GM12878 (cell line): ENCODE results near the gene MYMX. TPM values are rescaled to one million over a fixed set of nuclear protein-coding genes. Genes with fewer than 3 reads are reported as not detected.
A peak's percentile ranks its signal among the peaks of the same experiment; 100 is the strongest.

Source experiments
- BACH1 ChIP-seq: fragments of 450-650 bp; IDR thresholded peaks from 2 replicates; pipeline ENCODE4 v1.6.1; 2017; ENCODE audit warnings: mild to moderate bottlenecking, borderline replicate concordance
- BCL11A ChIP-seq: IDR thresholded peaks from 2 replicates; pipeline ENCODE4 v1.6.1; 2011; ENCODE audit warnings: low read depth, low read length
- BHLHE40 ChIP-seq, 2 experiments: fragments of 450-650 bp in 1 of 2; IDR thresholded peaks; 2 replicates each; pipeline ENCODE4 v1.6.1; 2011 to 2017; ENCODE audit warnings: low read depth in 2 of 2, borderline replicate concordance in 1 of 2, improper control_type of control experiment in 1 of 2, low read length in 1 of 2, mild to moderate bottlenecking in 1 of 2
- BRCA1 ChIP-seq: IDR thresholded peaks from 2 replicates; pipeline ENCODE4 v1.6.1; 2011; ENCODE audit warnings: low read depth, low read length, improper control_type of control experiment
- E2F8 ChIP-seq: fragments of 450-650 bp; IDR thresholded peaks from 2 replicates; pipeline ENCODE4 v1.6.1; 2018; ENCODE audit warnings: mild to moderate bottlenecking, low read depth, moderate library complexity; ENCODE audit not compliant: partially characterized antibody
- EED ChIP-seq: sonication (generic); IDR thresholded peaks from 2 replicates; pipeline ENCODE4 v1.6.1; 2016; ENCODE audit warnings: antibody characterized with exemption, low read depth
- ESRRA ChIP-seq: IDR thresholded peaks from 2 replicates; pipeline ENCODE4 v1.6.1; 2012; ENCODE audit warnings: mild to moderate bottlenecking, low read length, improper control_type of control experiment
- HDAC6 ChIP-seq: fragments of 200-600 bp; sonication (generic); IDR thresholded peaks from one replicate; pipeline ENCODE4 v1.8.0; 2017; ENCODE audit warnings: antibody characterized with exemption; ENCODE audit not compliant: unreplicated experiment
- IKZF2 ChIP-seq, 2 experiments: fragments of 450-650 bp; IDR thresholded peaks; 2 replicates each; pipeline ENCODE4 v1.6.1; 2017; ENCODE audit warnings: mild to moderate bottlenecking in 2 of 2, moderate library complexity in 2 of 2
- KAT2A ChIP-seq: conservative IDR thresholded peaks from 2 replicates; pipeline ENCODE4 v1.6.1; 2011; ENCODE audit warnings: low read depth, low read length; ENCODE audit not compliant: control insufficient read depth
- MTA3 ChIP-seq: IDR thresholded peaks from 2 replicates; pipeline ENCODE4 v1.6.1; 2012; ENCODE audit warnings: low read length, inconsistent platforms, borderline replicate concordance
- MYB ChIP-seq: fragments of 150-350 bp; IDR thresholded peaks from 2 replicates; pipeline ENCODE4 v1.6.1; 2014; ENCODE audit warnings: mild to moderate bottlenecking, low read depth, low read length, borderline replicate concordance
- NR2C2 ChIP-seq: IDR thresholded peaks from 2 replicates; pipeline ENCODE4 v1.6.1; 2011; ENCODE audit warnings: borderline replicate concordance, low read depth; ENCODE audit not compliant: control insufficient read depth, insufficient read length
- PML ChIP-seq: IDR thresholded peaks from 2 replicates; pipeline ENCODE4 v1.6.1; 2012; ENCODE audit warnings: low read length, inconsistent platforms
- POU2F2 ChIP-seq: IDR thresholded peaks from 3 replicates; pipeline ENCODE4 v1.6.1; 2011; ENCODE audit warnings: low read depth, mild to moderate bottlenecking, low read length, borderline replicate concordance
- RB1 ChIP-seq: fragments of 450-650 bp; formaldehyde crosslinking; IDR thresholded peaks from 2 replicates; pipeline ENCODE4 v1.6.1; 2017; ENCODE audit warnings: mild to moderate bottlenecking, borderline replicate concordance
- ZBED1 ChIP-seq: IDR thresholded peaks from 2 replicates; pipeline ENCODE4 v1.6.1; 2016; ENCODE audit warnings: borderline replicate concordance
- polyA plus RNA-seq, 11 experiments: library from polyadenylated mRNA; depleted of rRNA in 4 of 11; unstranded in 6 of 11; stranded (reverse) in 5 of 11; fragments of >200 nt; fragmentation: Nextera tagmentation in 4 of 11; fragmentation: Illumina TruSeq in 1 of 11; extraction: Ambion mirVana in 4 of 11; extraction: Trizol in 1 of 11; gene quantifications; 1 replicate in 1 of 11; 2 replicates in 10 of 11; pipeline versions ENCODE4 v1.2.1 to v1.2.3, GENCODE V29; 2011 to 2016; ENCODE audit warnings: inconsistent platforms in 2 of 11, missing spikeins in 2 of 11, low read depth in 1 of 11
- total RNA-seq, 4 experiments: library from RNA; depleted of rRNA in 3 of 4; stranded (reverse); fragments of >200 nt in 3 of 4; fragmentation: Illumina TruSeq in 1 of 4; extraction: Trizol in 1 of 4; gene quantifications; 2 replicates each; pipeline versions ENCODE4 v1.2.1 to v1.2.3, GENCODE V29; 2013 to 2021
- TF ChIP-seq, protein P1 (sequence below): IDR thresholded peaks from 2 replicates; pipeline ENCODE4 v1.6.1; 2012; ENCODE audit warnings: low read depth, low read length, improper control_type of control experiment
- TF ChIP-seq, protein P2 (sequence below): IDR thresholded peaks from 2 replicates; pipeline ENCODE4 v1.6.1; 2012; ENCODE audit warnings: improper control_type of control experiment, low read depth, low read length; ENCODE audit not compliant: insufficient replicate concordance
- TF ChIP-seq, protein P3 (sequence below): IDR thresholded peaks from 2 replicates; pipeline ENCODE4 v1.6.1; 2012; ENCODE audit warnings: low read depth, low read length, improper control_type of control experiment

Gene MYMX
- total and polyA plus RNA-seq, 10 of the 15 experiments (the other 5 are each of a cell fraction or from before 2014, with no cell fraction given), result not detected

- TF ChIP-seq, protein P1, sequence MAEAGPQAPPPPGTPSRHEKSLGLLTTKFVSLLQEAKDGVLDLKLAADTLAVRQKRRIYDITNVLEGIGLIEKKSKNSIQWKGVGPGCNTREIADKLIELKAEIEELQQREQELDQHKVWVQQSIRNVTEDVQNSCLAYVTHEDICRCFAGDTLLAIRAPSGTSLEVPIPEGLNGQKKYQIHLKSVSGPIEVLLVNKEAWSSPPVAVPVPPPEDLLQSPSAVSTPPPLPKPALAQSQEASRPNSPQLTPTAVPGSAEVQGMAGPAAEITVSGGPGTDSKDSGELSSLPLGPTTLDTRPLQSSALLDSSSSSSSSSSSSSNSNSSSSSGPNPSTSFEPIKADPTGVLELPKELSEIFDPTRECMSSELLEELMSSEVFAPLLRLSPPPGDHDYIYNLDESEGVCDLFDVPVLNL, result no peak
- TF ChIP-seq, protein P2, sequence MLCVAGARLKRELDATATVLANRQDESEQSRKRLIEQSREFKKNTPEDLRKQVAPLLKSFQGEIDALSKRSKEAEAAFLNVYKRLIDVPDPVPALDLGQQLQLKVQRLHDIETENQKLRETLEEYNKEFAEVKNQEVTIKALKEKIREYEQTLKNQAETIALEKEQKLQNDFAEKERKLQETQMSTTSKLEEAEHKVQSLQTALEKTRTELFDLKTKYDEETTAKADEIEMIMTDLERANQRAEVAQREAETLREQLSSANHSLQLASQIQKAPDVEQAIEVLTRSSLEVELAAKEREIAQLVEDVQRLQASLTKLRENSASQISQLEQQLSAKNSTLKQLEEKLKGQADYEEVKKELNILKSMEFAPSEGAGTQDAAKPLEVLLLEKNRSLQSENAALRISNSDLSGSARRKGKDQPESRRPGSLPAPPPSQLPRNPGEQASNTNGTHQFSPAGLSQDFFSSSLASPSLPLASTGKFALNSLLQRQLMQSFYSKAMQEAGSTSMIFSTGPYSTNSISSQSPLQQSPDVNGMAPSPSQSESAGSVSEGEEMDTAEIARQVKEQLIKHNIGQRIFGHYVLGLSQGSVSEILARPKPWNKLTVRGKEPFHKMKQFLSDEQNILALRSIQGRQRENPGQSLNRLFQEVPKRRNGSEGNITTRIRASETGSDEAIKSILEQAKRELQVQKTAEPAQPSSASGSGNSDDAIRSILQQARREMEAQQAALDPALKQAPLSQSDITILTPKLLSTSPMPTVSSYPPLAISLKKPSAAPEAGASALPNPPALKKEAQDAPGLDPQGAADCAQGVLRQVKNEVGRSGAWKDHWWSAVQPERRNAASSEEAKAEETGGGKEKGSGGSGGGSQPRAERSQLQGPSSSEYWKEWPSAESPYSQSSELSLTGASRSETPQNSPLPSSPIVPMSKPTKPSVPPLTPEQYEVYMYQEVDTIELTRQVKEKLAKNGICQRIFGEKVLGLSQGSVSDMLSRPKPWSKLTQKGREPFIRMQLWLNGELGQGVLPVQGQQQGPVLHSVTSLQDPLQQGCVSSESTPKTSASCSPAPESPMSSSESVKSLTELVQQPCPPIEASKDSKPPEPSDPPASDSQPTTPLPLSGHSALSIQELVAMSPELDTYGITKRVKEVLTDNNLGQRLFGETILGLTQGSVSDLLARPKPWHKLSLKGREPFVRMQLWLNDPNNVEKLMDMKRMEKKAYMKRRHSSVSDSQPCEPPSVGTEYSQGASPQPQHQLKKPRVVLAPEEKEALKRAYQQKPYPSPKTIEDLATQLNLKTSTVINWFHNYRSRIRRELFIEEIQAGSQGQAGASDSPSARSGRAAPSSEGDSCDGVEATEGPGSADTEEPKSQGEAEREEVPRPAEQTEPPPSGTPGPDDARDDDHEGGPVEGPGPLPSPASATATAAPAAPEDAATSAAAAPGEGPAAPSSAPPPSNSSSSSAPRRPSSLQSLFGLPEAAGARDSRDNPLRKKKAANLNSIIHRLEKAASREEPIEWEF, result no peak
- TF ChIP-seq EED, result no peak
- TF ChIP-seq BACH1, result no peak
- no peak for TF ChIP-seq E2F8
- no peak for TF ChIP-seq MYB
- no peak for TF ChIP-seq RB1
- TF ChIP-seq BCL11A, result peak; percentile 39; the same call in 1 of the 2 replicates
- TF ChIP-seq ZBED1, result no peak
- TF ChIP-seq, protein P3, sequence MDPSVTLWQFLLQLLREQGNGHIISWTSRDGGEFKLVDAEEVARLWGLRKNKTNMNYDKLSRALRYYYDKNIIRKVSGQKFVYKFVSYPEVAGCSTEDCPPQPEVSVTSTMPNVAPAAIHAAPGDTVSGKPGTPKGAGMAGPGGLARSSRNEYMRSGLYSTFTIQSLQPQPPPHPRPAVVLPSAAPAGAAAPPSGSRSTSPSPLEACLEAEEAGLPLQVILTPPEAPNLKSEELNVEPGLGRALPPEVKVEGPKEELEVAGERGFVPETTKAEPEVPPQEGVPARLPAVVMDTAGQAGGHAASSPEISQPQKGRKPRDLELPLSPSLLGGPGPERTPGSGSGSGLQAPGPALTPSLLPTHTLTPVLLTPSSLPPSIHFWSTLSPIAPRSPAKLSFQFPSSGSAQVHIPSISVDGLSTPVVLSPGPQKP, result no peak
- no peak for TF ChIP-seq BHLHE40 (IDR thresholded peaks at IDR 0.05; ENCODE audit: borderline replicate concordance in 1 of 2, low read depth in 2 of 2, low read length in 1 of 2)
- no peak for TF ChIP-seq NR2C2
- 0 out of 3 replicates have a peak, but pooled peaks have one; percentile 54 for TF ChIP-seq POU2F2
- no peak for TF ChIP-seq HDAC6
- TF ChIP-seq BRCA1, result no peak
- no peak for TF ChIP-seq IKZF2 (IDR thresholded peaks at IDR 0.05)
- no peak for TF ChIP-seq ESRRA
- no peak for TF ChIP-seq MTA3
- TF ChIP-seq KAT2A, result no peak
- TF ChIP-seq PML, result no peak
These were observed 26.0 kb upstream of the MYMX start (continued) for GRCh38 chr6:44190715-44191114.
